ENCODE results near the gene CCDC192. TPM values are rescaled to one million over a fixed set of nuclear protein-coding genes. Genes with fewer than 3 reads are reported as not detected.

CCDC192 gene
- total and polyA plus RNA-seq, 9 donors, result 0.26 to 2.6 (median 0.91) TPM; not detected in 1

GRCh38 chr5:127923804-127924570 is 220.8 kb downstream of the CCDC192 start:
- no peak for TF ChIP-seq POLR2A (IDR thresholded peaks at IDR 0.05)
- TF ChIP-seq, protein P1, sequence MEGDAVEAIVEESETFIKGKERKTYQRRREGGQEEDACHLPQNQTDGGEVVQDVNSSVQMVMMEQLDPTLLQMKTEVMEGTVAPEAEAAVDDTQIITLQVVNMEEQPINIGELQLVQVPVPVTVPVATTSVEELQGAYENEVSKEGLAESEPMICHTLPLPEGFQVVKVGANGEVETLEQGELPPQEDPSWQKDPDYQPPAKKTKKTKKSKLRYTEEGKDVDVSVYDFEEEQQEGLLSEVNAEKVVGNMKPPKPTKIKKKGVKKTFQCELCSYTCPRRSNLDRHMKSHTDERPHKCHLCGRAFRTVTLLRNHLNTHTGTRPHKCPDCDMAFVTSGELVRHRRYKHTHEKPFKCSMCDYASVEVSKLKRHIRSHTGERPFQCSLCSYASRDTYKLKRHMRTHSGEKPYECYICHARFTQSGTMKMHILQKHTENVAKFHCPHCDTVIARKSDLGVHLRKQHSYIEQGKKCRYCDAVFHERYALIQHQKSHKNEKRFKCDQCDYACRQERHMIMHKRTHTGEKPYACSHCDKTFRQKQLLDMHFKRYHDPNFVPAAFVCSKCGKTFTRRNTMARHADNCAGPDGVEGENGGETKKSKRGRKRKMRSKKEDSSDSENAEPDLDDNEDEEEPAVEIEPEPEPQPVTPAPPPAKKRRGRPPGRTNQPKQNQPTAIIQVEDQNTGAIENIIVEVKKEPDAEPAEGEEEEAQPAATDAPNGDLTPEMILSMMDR (IDR thresholded peaks at IDR 0.05), result no peak
- no peak for TF ChIP-seq EP300 (IDR thresholded peaks at IDR 0.05)

DNA sequence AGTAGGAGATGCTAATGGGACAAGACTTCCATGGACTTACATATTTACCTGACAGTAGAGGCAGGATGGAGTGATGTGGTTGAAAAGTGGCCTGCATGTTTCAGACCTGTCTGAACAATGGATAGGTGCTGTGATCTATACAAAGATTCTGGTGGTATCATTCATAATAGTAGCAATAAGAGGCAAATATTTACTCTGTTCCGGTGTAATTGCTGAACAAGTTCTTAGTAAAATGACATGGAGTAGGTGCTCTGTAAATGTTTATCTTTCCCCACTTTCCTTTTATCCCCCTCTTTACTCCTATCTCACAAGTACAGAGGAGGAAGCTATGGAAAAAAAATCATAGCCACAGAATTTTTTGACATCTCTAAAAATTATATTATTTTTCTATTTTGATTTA is 221.4 kb downstream of the CCDC192 start:
- H3K27me3 ChIP-seq, result no peaks in the 10 kb centered on the region
- H3K4me1 ChIP-seq (ENCODE audit: insufficient read depth), result no peaks in the 10 kb centered on the region
- 31 to 91% (median 91%) methylated on average over 1 of the region's 1 CpG for WGBS, 3 donors
- no peak for TF ChIP-seq EP300 (IDR thresholded peaks at IDR 0.05)
- TF ChIP-seq POLR2A (IDR thresholded peaks at IDR 0.05), result no peak
- TF ChIP-seq, protein P1 (IDR thresholded peaks at IDR 0.05), result no peak
- intact Hi-C loops (cut with DNase I), result no loop called here
- no peaks in the 10 kb centered on the region for H3K9me3 ChIP-seq
- no peaks in the 10 kb centered on the region for H3K36me3 ChIP-seq
- no peak for DNase-seq
- H3K27ac ChIP-seq, result no peak overlapping the region
- no peak overlapping the region for H3K4me3 ChIP-seq

More at GRCh38 chr5:127923804-127924570, 220.8 kb downstream of the CCDC192 start:
- H3K4me1 ChIP-seq (ENCODE audit: insufficient read depth), result no peaks in the 10 kb centered on the region
- no peak for DNase-seq
- H3K4me3 ChIP-seq, result no peak overlapping the region
- H3K9me3 ChIP-seq, result no peaks in the 10 kb centered on the region
- intact Hi-C loops (cut with DNase I), result no loop called here
- no peaks in the 10 kb centered on the region for H3K36me3 ChIP-seq
- WGBS, 3 donors, result 64 to 69% (median 66%) methylated on average over 2 of the region's 2 CpGs
- no peak overlapping the region for H3K27ac ChIP-seq
- H3K27me3 ChIP-seq, result no peaks in the 10 kb centered on the region

GRCh38 chr5:127925916-127926315 is 222.7 kb downstream of the CCDC192 start:
- H3K36me3 ChIP-seq, result no peaks in the 10 kb centered on the region
- 66 to 73% (median 67%) methylated on average over 4 of the region's 4 CpGs for WGBS, 3 donors
- no peak for TF ChIP-seq EP300 (IDR thresholded peaks at IDR 0.05)
- no peak for TF ChIP-seq POLR2A (IDR thresholded peaks at IDR 0.05)
- TF ChIP-seq, protein P1 (IDR thresholded peaks at IDR 0.05), result no peak
- H3K27ac ChIP-seq, result no peak overlapping the region
- DNase-seq, result no peak
- no peaks in the 10 kb centered on the region for H3K27me3 ChIP-seq
- H3K9me3 ChIP-seq, result no peaks in the 10 kb centered on the region
- H3K4me1 ChIP-seq (ENCODE audit: insufficient read depth), result no peaks in the 10 kb centered on the region
- intact Hi-C loops (cut with DNase I), result no loop called here
- H3K4me3 ChIP-seq, result no peak overlapping the region

GRCh38 chr5:127926974-127927373 is 223.8 kb downstream of the CCDC192 start:
- 95 to 98% (median 96%) methylated on average over 3 of the region's 3 CpGs for WGBS, 3 donors
- intact Hi-C loops (cut with DNase I), result no loop called here
- TF ChIP-seq POLR2A (IDR thresholded peaks at IDR 0.05), result no peak
- TF ChIP-seq EP300 (IDR thresholded peaks at IDR 0.05), result no peak
- TF ChIP-seq, protein P1 (IDR thresholded peaks at IDR 0.05), result no peak
- Histone ChIP-seq H3K9me3 (no peaks in the 10 kb centered on the region), H3K27me3 (no peaks in the 10 kb centered on the region), H3K4me1 (ENCODE audit: insufficient read depth) (no peaks in the 10 kb centered on the region), H3K27ac (no peak overlapping the region), H3K4me3 (no peak overlapping the region), H3K36me3 (no peaks in the 10 kb centered on the region)
- no peak for DNase-seq

Data from ovary (tissue), 9 donors.